GM18507 (cell line): ENCODE results near the gene LARP1B.
"Not testable (repeated sequence)": the region's sequence is repeated elsewhere in the genome, so short reads cannot be mapped to it uniquely, and the experiment has no call there.

Source experiments
- DNase-seq: peaks from one replicate; pipeline ENCODE4 v3.0.0; 2011; ENCODE audit warnings: low read depth; ENCODE audit not compliant: insufficient read length; ENCODE audit errors: extremely low spot score
- FAIRE-seq: peaks from 2 replicates; lab custom pipeline; 2011; peaks lifted over from hg19 to GRCh38; lab: Jason Lieb, UNC

LARP1B gene

DNA sequence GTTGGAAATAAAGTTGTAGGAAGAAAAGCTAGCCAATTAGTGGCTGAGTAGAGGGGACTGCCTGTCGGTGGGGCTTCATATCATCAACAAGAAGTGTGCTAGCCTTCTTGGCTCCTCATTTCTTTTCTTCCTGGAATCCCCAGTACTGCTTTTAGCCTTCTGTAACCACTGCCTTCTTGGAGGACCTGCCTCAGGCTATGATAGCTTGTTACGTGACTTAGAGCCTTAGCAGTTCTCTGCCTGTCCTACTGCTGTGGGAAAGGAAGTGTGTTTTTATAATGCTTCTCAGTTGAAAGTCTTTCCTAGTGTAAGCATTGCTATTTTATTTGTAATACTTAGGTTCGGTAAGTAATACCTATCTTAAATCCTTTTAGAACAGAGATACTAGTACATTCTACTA, 61.9 kb downstream of the LARP1B start:
- DNase-seq = no peak
- FAIRE-seq = no peak

DNA sequence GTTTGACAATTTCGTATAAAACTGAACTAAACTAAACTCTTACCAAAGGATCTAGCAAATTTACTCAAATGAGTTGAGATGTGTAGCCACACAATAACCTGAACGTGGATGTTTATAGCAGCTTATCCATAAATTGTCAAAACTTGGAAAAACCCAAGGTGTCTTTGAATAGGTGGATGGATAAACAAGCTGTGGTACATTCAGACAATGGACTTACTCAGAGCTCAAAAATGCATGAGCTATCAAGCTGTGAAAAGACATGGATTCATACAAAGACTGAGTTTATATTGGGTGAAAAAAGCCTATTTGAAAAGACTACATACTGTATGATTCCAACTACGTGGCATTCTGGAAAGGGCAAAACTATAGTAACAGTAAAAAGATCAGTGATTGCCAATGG, 69.5 kb downstream of the LARP1B start:
- no peak for DNase-seq
- no peak for FAIRE-seq

DNA sequence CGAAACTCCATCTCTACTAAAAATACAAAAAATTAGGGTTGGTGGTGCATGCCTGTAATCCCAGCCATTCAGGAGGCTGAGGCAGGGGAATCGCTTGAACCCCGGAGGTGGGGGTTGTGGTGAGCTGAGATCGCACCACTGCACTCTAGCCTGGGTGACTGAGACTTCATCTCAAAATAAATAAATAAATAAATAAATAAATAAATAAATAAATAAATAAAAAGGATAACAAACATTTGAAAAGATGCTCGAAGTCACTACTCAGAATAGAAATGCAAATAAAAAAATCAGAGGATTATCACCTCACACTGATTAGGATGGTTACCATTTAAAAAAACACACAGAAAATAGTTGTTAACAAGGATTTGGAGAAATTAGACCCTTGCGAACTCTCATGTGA, 73.8 kb downstream of the LARP1B start:
- DNase-seq = no peak
- FAIRE-seq = no peak

DNA sequence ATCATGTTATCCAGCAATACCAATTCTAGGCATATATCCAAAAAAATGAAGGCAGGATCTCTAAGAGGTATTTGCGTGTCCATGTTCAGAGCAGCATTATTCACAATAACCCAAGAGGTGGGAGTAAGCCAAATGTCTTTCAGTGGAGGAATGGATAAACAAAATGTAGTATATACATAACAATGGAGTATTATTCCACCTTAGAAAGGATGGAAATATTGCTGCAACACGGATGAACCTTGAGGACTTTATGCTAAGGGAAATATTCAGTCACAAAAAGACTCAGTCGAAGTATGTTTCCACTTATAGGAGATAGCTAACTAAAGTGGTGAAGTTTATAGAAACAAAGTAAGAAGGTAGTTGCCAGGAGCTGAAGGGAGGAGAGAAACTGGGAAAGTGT, 74.3 kb downstream of the LARP1B start:
- FAIRE-seq (no peak), DNase-seq (no peak)

DNA sequence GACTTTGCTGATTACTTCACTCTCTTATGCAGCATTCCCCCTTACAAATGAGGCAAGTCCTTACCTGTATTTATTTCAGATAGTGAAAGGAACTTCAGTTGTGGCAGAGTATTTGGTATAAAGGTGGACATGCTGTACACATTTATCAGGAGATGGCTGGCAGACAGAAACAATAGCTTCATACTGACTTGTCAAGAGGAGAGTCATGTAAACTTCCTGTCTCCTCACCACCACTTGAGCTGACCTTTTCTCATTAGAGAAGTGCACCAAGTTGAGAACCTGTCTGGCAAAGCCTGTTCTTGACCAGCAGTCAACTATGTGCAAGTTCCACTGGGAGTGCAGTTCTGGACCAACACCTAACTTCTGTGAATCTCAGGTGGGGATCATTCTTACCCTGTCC, 80.8 kb downstream of the LARP1B start:
- no peak for FAIRE-seq
- no peak for DNase-seq

DNA sequence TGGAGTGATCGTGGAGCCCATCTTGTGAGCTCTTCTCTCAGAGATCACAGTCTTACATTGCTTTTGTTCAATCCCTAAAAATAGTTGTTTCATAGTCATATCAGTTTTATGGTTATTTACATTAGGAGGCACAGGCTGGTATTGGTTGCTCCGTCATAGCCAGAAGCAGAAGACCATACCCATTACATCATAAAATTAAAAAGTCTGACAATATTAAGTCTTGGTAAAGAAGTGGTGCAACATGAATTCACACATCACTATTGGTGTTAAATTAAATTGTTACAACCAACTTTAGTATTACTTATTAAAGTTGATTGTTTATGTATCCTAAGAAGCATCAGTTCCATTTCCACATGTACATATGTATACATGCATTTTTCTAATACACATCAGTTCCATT, 84.6 kb downstream of the LARP1B start:
- DNase-seq = no peak
- FAIRE-seq = no peak

DNA sequence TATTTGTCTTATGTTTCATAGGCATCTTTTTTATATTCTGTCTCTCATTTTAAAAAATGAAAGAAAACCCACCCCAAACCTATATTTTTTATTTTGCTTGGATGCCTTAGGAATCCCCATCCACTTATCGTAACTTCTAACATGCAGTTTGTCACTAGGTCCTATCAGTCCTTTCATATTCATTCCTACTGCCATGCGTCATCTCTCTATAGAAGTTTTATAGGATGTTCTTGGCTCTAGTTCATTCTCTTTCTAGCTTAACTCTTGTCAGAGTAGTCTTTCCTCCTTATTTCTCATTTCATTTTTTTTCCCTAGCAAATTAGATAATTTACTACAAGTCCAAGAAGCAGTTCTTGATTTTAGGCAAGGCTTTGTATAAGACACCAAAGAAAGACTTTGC, 92.7 kb downstream of the LARP1B start:
- DNase-seq (no peak), FAIRE-seq (no peak)

DNA sequence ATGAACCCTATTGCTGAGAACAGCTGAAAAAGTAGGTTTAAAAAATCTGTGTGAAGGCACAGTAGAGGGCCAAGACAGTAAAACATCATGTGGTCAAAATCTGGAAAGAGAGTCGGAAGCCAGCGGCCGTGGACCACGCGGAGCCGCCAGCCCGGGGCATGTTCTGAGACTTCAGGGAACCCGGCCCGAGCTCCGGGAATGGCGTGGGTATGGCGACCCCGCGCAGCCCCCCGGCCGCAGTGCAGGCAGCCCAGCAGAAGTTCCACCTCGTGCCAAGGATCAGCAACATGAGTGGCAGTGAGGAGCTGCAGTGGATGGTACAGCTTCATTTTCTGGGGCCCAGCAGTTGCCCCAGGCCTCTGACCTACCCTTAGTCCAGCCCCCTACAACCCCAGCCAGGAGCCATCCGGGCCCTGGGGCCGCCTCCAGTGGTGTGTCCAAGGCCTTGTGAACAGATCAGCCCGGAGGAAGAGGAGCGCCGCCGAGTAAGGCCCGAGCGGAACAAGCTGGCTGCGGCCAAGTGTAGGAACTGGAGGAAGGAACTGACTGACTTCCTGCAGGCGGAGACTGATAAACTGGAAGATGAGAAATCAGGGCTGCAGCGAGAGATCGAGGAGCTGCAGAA, 94.2 kb downstream of the LARP1B start:
- FAIRE-seq = no peak
- no peak for DNase-seq

DNA sequence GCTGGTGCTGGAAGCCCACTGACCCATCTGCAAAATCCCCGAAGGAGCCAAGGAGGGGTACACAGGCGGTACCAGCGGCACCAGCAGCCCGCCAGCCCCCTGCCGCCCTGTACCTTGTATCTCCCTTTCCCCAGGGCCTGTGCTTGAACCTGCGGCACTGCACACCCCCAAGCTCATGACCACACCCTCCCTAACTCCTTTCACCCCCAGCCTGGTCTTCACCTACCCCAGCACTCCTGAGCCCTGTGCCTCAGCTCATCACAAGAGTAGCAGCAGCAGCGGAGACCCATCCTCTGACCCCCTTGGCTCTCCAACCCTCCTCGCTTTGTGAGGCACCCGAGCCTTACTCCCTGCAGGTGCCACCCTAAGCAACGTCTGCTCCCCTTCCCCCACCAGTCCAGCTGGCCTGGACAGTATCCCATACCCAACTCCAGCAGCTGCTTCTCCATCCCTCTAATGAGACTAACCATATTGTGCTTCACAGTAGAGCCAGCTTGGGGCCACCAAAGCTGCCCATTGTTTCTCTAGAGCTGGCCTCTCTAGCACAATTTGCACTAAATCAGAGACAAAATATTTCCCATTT, 94.9 kb downstream of the LARP1B start:
- FAIRE-seq = no peak
- no peak for DNase-seq

DNA sequence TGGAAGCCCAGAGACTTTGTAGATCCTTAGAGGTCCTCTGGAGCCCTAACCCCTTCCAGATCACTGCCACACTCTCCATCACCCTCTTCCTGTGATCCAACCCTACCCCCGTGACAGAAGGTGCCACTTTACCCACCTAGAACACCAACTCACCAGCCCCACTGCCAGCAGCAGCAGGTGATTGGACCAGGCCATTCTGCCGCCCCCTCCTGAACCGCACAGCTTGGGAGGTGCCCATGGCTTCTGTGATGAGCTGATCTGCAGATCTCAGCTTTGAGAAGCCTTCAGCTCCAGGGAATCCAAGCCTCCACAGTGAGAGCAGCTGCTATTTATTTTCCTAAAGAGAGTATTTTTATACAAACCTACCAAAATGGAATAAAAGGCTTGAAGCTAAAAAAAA, 95.4 kb downstream of the LARP1B start:
- FAIRE-seq, DNase-seq: not testable (repeated sequence)

DNA sequence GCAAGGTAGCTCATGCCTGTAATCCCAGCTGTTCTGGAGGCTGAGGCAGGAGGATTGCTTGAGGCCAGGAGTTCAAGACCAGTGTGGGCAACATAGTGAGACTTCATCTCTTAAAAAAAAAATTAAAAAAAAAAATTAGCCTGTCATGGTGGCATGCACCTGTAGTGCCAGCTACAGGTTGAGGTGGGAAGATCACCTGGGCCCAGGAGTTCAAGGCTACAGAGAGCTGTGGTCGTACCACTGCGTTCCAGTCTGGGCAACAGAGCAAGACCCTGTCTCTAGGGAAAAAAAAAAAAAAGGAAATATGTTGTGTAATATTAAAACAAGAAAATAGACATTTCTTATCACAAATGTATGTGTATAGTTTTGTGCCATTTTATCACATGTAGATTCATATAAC, 97.8 kb downstream of the LARP1B start:
- FAIRE-seq = no peak
- DNase-seq = no peak

DNA sequence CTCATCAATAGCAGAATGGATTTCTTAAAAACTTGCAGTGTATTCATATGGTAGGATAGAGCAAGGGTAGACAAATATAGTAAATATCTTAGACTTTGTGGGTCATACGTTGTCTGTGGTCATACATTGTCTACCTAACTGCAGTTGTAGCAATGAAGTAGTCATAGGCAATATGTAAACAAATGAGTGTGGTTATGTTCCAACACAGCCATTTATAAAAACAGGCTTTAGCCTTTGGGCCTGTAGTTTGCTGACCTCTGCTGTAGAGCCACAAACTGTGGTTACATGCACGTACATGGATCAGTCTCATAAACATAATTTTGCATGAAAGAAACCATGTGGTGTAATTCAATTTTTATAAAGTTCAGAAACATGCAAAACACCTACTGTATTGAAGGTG, 98.9 kb downstream of the LARP1B start:
- no peak for DNase-seq
- no peak for FAIRE-seq

DNA sequence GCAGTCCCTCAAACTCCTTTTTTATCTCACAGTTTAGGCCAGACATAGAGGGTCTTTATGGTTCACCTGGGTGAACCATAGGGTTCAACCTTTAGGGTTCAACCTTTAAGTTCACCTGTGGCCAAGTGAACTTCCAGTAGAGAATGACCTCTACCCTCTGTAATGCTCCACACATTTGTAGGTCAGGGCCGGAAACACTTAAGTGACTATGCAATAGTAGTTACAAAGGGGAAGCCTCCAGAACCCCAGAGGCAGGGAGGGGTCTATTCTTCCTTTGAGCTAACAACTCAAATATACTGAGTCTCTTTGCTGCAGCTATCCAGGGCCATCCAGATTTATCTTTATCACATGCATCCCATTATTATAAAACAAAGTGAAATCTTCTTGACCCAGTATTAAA, 100.0 kb downstream of the LARP1B start:
- FAIRE-seq = no peak

DNA sequence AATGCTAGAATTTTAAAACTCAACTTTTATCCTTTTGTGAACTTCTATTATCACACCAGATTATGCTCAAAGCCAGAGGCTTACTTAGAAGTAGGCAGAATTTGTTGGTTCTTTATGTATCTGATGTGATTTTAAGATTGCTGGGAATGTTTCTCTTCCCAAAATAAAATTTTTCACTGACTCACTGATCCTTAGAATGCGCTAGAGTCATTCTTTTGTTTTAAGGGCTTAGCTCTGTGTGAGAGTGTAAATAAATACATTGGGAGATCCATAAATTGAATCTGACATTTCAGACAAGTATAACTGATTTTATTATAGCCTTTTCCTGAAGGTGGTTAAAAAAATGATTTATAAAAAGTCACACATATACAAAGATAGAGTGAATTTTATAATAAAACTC, 101.3 kb downstream of the LARP1B start:
- FAIRE-seq (no peak), DNase-seq (no peak)

More for the DNA sequence above, 100.0 kb downstream of the LARP1B start:
- no peak for DNase-seq

DNA sequence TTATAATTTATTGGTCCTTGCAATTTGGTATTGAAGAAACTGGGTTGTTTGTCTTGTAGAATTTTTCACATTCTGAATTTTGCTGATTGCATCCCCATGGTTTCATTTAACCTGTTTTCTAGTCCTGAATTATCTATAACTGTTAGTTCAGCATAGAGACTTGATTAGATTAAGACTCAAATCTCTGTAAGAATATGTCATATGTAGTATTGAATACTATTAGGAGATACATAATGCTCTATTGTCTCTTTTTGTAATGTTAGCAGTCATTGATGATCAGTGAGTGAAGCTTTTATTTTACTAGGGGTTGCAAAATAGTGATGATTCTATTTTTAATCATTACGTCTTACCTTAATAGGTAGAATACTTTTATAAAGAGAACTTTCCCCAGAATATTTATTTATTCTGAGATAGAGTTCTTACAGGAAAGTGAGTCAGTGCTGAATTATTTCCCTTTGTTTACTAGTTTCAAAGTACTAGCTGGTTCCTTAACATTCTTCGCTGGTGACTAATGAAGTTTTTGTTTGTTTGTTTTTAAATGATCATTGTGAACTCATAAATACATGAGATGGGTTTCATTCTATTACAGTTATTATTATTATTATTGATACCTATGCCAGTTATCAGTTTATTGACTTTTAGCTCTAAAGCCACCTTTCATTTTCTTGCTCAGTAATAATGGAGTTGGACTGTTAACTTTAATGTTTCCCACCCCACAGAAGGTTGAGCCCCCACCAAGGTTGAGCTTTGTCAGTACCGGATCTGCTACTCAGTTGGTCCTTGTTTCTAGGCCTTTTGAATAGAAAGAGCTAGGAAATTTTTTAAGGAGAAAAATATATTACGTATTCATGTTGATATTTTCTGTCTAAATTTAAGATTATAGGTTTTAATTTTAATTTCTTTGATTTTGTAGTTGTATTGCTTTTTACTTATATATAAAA, 102.3 kb downstream of the LARP1B start:
- DNase-seq = no peak

DNA sequence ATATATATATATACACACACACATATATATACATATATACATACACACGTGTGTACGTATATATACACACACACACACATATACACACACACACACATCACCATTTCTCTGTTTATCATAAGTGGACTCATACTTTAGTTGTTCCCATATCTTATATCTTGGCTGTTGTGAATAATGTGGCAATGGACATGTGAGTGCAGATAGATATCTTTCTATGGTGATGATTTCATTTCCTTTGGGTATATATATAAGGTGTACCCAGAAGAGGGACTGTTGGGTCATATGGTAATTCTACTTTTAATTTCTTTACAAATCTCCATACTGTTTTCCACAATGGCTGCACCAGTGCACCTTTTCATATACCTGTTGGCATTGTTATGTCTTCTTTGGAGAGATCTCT, 105.9 kb downstream of the LARP1B start:
- FAIRE-seq (no peak), DNase-seq (no peak)

More for the DNA sequence above, 102.3 kb downstream of the LARP1B start:
- no peak for FAIRE-seq

DNA sequence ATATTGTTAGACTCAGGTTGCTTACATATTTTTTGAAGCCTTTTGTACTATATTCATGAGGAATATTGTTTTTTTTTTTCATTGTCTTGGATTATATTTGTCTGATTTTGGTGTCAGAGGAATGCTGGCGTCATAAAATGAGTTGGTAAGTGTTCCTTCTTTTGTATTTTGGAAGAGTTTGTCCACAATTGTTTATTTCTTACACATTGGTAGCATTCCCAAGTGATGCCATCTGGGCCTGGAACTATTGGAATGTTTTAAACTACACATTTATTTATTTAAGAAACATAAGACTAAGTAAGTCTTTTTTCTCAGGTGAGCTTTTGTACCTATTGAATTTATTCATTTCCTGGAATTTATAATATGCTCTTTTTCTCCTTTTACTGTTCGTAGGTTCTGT, 107.6 kb downstream of the LARP1B start:
- FAIRE-seq (peak; percentile 44), DNase-seq (no peak)

DNA sequence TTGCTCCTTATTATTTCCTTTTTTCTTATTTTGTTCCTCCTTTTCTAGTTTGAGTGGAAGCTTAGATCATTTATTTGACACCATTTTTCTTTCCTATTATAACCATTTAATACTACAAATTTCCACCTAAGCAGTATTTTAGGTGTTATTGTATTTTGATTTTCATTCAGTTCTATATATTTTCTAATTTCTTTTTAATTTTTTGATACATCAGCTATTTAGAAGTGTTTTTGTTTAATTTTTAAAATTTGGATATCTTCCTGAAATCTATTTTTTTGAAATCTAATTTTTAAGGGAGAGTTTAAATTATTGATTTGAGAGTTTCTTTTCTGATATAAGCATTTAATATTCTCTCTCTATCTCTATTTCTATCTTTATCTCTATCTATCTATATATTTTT, 108.1 kb downstream of the LARP1B start:
- FAIRE-seq (no peak), DNase-seq (no peak)

DNA sequence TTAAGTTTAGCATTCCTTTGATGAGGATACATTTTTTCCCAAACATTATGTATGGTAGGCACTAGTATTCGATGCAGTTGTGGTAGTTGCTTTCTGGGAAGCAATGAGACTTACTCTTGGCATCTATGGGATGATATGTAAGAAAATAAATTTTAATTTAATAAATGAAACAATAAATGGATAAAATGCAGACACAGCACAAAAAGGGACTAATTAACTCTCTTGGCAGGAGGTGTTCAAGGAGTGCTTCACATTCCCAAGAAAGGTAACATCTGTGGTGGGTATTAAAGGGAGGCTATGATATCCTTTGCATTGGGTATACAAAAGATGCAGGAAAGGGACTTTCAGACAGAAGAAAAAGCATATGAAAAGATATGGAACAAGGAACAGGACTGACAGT, 115.5 kb downstream of the LARP1B start:
- no peak for FAIRE-seq
- no peak for DNase-seq

DNA sequence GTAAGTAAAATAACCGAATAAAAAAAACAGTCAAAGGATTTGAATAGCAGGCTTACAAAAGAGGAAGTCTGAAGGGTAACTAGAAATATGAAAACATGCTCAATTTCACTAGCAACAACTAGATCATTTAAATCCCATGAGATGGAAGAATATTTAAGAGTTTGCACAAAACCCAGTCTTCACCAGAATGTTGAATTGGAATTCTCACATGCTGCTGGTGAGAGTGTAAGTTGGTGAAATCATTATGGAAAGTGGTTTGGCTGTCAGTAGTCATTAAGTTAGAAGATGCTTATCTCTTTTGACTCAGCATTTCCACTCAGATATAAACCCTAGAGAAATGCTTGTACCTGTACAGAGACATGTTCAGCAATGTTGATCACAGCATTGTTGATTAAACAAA, 116.4 kb downstream of the LARP1B start:
- FAIRE-seq = no peak
- DNase-seq = no peak

DNA sequence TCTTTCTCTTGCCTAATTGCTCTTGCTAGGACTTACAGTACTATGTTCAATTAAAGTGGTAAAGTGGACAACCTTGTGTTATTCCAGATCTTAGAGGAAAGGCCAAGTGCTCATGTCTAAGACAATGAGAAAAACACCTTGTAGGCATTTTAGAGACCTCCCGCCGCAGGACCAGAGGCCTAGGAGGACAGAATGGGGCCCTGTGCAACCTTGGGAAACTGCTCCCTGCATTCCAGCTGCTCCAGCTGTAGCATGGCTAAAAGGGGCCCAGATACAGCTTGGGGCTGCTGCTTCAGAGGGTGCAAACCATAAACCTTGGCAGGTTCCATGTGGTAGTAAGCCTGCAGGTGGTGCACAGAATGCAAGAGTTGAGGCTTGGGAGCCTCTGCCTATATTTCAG, 125.5 kb downstream of the LARP1B start:
- no peak for DNase-seq
- no peak for FAIRE-seq
